Peyer's patch (tissue), 4 donors: Measurements from ENCODE around the gene GCNT1. TPM values are rescaled to one million over a fixed set of nuclear protein-coding genes. Genes with fewer than 3 reads are reported as not detected.

Experiments used
- DNase-seq, 3 donors: peaks; one replicate each; pipeline ENCODE4 v3.0.0-alpha.2; 2017 to 2019
- H3K27ac ChIP-seq, 4 donors: fragments of 200-600 bp; sonication (generic); one replicate each; pipeline ENCODE4 v1.5.1; 2016 to 2019
- H3K27me3 ChIP-seq, 2 donors: fragments of 200-600 bp; sonication (generic); one replicate each; pipeline ENCODE4 v1.5.1; 2019
- H3K36me3 ChIP-seq, 3 donors: fragments of 200-600 bp; sonication (generic); one replicate each; pipeline ENCODE4 v1.5.1; 2016 to 2019
- H3K4me1 ChIP-seq, 4 donors: fragments of 200-600 bp; sonication (generic); one replicate each; pipeline ENCODE4 v1.5.1; 2016 to 2019
- H3K4me3 ChIP-seq, 4 donors: fragments of 200-600 bp; sonication (generic); 1 replicate in 3 of 4; 2 replicates in 1 of 4; pipeline ENCODE4 v1.5.1; 2016 to 2019; ENCODE audit warnings: mild to moderate bottlenecking in 1 of 4
- H3K9me3 ChIP-seq, 4 donors: fragments of 200-600 bp; sonication (generic); one replicate each; pipeline ENCODE4 v1.5.1; 2016 to 2019; ENCODE audit warnings: mild to moderate bottlenecking in 1 of 4
- CTCF ChIP-seq, 6 experiments: fragments of 450-650 bp in 4 of 6; fragments of 200-600 bp in 2 of 6; sonication (generic) in 1 of 6; IDR thresholded peaks; one replicate each; pipeline ENCODE4 v1.5.1; 2017 to 2019; ENCODE audit warnings: antibody characterized with exemption in 6 of 6, mild to moderate bottlenecking in 3 of 6, moderate library complexity in 1 of 6
- POLR2A ChIP-seq, 2 donors: fragments of 450-650 bp; IDR thresholded peaks; one replicate each; pipeline ENCODE4 v1.5.1; 2017; ENCODE audit warnings: antibody characterized with exemption in 2 of 2, mild to moderate bottlenecking in 2 of 2, moderate library complexity in 2 of 2
- total RNA-seq, 4 donors: library from RNA; depleted of rRNA; stranded (reverse); fragments of >200 nt; gene quantifications; one replicate each; pipeline ENCODE4 v1.1.0, GENCODE V29; 2016

GCNT1 gene
- total RNA-seq, 4 donors from 2014 or later: 38.8 to 68.1 (median 53.5) TPM

GRCh38 chr9:76415731-76416130 is 43.3 kb upstream of the GCNT1 start:
- no peak for DNase-seq
- Histone ChIP-seq H3K27ac (no peak overlapping the region), H3K4me1 (no peaks in the 10 kb centered on the region), H3K27me3 (no peaks in the 10 kb centered on the region), H3K9me3 (no peaks in the 10 kb centered on the region), H3K36me3 (no peaks in the 10 kb centered on the region), H3K4me3 (no peak overlapping the region)
- no peak for TF ChIP-seq POLR2A (IDR thresholded peaks at IDR 0.05)
- TF ChIP-seq CTCF (IDR thresholded peaks at IDR 0.05): no peak

- no peaks in the 10 kb centered on the region for H3K27me3 ChIP-seq
- TF ChIP-seq CTCF (IDR thresholded peaks at IDR 0.05) (no peak), POLR2A (IDR thresholded peaks at IDR 0.05) (no peak)
These were observed 41.6 kb upstream of the GCNT1 start for GRCh38 chr9:76417394-76417793.

GRCh38 chr9:76419782-76420380 is 39.1 kb upstream of the GCNT1 start:
- H3K4me1 ChIP-seq: no peaks in the 10 kb centered on the region
- DNase-seq: peak in 1 of 3 donors; percentile 58
- no peak overlapping the region for H3K27ac ChIP-seq
- H3K27me3 ChIP-seq: no peaks in the 10 kb centered on the region
- H3K9me3 ChIP-seq: no peaks in the 10 kb centered on the region
- no peaks in the 10 kb centered on the region for H3K36me3 ChIP-seq
- TF ChIP-seq CTCF (IDR thresholded peaks at IDR 0.05): peak in 5 of 6 experiments; percentile 31 to 69 (median 58)
- TF ChIP-seq POLR2A (IDR thresholded peaks at IDR 0.05): no peak
- H3K4me3 ChIP-seq: no peak overlapping the region

More at GRCh38 chr9:76417394-76417793, 41.6 kb upstream of the GCNT1 start:
- H3K4me3 ChIP-seq: no peak overlapping the region
- no peaks in the 10 kb centered on the region for H3K9me3 ChIP-seq
- no peak for DNase-seq
- H3K4me1 ChIP-seq: no peaks in the 10 kb centered on the region
- no peak overlapping the region for H3K27ac ChIP-seq
- H3K36me3 ChIP-seq: no peaks in the 10 kb centered on the region

- no peaks in the 10 kb centered on the region for H3K9me3 ChIP-seq
- no peak overlapping the region for H3K27ac ChIP-seq
- H3K4me1 ChIP-seq: no peaks in the 10 kb centered on the region
- DNase-seq: no peak
- no peaks in the 10 kb centered on the region for H3K36me3 ChIP-seq
- TF ChIP-seq POLR2A (IDR thresholded peaks at IDR 0.05) (no peak), CTCF (IDR thresholded peaks at IDR 0.05) (no peak)
- H3K4me3 ChIP-seq: no peak overlapping the region
- no peaks in the 10 kb centered on the region for H3K27me3 ChIP-seq
These were observed 35.5 kb upstream of the GCNT1 start for GRCh38 chr9:76423216-76424177.

GRCh38 chr9:76424491-76424890 is 34.5 kb upstream of the GCNT1 start:
- Histone ChIP-seq H3K36me3 (no peaks in the 10 kb centered on the region), H3K27ac (no peak overlapping the region), H3K9me3 (no peaks in the 10 kb centered on the region), H3K4me1 (no peaks in the 10 kb centered on the region), H3K27me3 (no peaks in the 10 kb centered on the region), H3K4me3 (no peak overlapping the region)
- TF ChIP-seq CTCF (IDR thresholded peaks at IDR 0.05): no peak
- no peak for TF ChIP-seq POLR2A (IDR thresholded peaks at IDR 0.05)
- DNase-seq: no peak
